Progenitor cell of endocrine pancreas (in vitro differentiated cells): ENCODE data around the gene PKDCC. TPM values are rescaled to one million over a fixed set of nuclear protein-coding genes. Genes with fewer than 3 reads are reported as not detected.

Experiments
- DNase-seq: peaks from one replicate; pipeline ENCODE4 v3.0.0; 2021; ENCODE audit warnings: low spot score; ENCODE audit not compliant: unreplicated experiment
- H3K27ac Mint-ChIP-seq: 2 replicates; pipeline ENCODE4 v1.8.0; 2021; ENCODE audit warnings: mild to moderate bottlenecking, moderate library complexity, mixed read lengths
- H3K27me3 Mint-ChIP-seq: 2 replicates; pipeline ENCODE4 v1.8.0; 2021; ENCODE audit warnings: mixed read lengths
- H3K36me3 Mint-ChIP-seq: 2 replicates; pipeline ENCODE4 v1.8.0; 2022; ENCODE audit warnings: mixed read lengths; ENCODE audit not compliant: insufficient read depth
- H3K4me1 Mint-ChIP-seq: 2 replicates; pipeline ENCODE4 v1.8.0; 2021; ENCODE audit warnings: low read depth, mixed read lengths
- H3K4me3 Mint-ChIP-seq: 2 replicates; pipeline ENCODE4 v1.8.0; 2021; ENCODE audit warnings: low read depth, mild to moderate bottlenecking, moderate library complexity, mixed read lengths
- H3K9me3 Mint-ChIP-seq: 2 replicates; pipeline ENCODE4 v1.8.0; 2021; ENCODE audit warnings: low read depth, mixed read lengths
- total RNA-seq: library from RNA; stranded (reverse); gene quantifications from 2 replicates; pipeline ENCODE4 v1.2.1, GENCODE V29; 2021
- TF ChIP-seq, protein P1 (sequence below): fragments of 200-600 bp; sonication (generic); IDR thresholded peaks from one replicate; pipeline ENCODE4 v1.5.0; 2021; ENCODE audit warnings: antibody characterized with exemption, mild to moderate bottlenecking; ENCODE audit not compliant: unreplicated experiment

PKDCC gene
- total RNA-seq, 1 donor from 2014 or later = 335 TPM

- Mint-ChIP-seq H3K4me3 (no peak overlapping the region), H3K27me3 (no peaks in the 10 kb centered on the region), H3K4me1 (peaks cover 10% of the 10 kb centered on the region), H3K27ac (no peak overlapping the region), H3K9me3 (no peaks in the 10 kb centered on the region), H3K36me3 (no peaks in the 10 kb centered on the region)
- DNase-seq = no peak
- TF ChIP-seq, protein P1, sequence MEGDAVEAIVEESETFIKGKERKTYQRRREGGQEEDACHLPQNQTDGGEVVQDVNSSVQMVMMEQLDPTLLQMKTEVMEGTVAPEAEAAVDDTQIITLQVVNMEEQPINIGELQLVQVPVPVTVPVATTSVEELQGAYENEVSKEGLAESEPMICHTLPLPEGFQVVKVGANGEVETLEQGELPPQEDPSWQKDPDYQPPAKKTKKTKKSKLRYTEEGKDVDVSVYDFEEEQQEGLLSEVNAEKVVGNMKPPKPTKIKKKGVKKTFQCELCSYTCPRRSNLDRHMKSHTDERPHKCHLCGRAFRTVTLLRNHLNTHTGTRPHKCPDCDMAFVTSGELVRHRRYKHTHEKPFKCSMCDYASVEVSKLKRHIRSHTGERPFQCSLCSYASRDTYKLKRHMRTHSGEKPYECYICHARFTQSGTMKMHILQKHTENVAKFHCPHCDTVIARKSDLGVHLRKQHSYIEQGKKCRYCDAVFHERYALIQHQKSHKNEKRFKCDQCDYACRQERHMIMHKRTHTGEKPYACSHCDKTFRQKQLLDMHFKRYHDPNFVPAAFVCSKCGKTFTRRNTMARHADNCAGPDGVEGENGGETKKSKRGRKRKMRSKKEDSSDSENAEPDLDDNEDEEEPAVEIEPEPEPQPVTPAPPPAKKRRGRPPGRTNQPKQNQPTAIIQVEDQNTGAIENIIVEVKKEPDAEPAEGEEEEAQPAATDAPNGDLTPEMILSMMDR = no peak
Measured at GRCh38 chr2:42105330-42106256, 57.8 kb downstream of the PKDCC start.

DNA sequence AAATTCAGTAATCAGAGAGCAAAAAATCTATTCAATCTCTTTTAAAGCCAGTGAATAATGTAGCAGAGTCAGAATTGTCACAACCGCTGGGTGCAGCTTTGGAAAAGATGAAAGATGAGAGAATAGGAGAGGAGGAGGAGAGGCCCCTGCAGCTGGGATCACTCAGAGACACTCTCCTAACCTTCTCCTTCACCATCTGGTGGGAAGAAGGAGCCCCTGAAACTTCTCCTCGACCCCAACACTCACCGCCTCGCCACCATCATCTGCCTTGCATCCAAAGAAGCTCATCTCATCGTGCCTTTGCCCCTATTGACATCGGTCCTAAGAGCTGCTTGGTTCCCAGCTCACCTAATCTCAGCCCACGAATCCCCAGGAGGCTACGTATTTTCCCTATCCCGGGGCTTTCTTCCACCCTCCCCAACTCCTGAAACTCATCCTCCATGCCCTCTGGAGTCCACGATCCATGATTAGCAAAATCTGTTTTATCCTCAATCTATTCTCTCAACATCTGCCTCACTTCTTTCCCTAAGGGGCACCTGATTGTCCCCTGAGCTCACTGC lies 58.5 kb downstream of the PKDCC start:
- H3K9me3 Mint-ChIP-seq = no peaks in the 10 kb centered on the region
- H3K27ac Mint-ChIP-seq = no peak overlapping the region
- no peak for DNase-seq
- no peak overlapping the region for H3K4me3 Mint-ChIP-seq
- peaks cover 10% of the 10 kb centered on the region for H3K4me1 Mint-ChIP-seq
- TF ChIP-seq, protein P1 = no peak
- H3K27me3 Mint-ChIP-seq = no peaks in the 10 kb centered on the region
- H3K36me3 Mint-ChIP-seq = no peaks in the 10 kb centered on the region

GRCh38 chr2:42107249-42108042 lies 59.6 kb downstream of the PKDCC start:
- peaks cover 6% of the 10 kb centered on the region for H3K4me1 Mint-ChIP-seq
- TF ChIP-seq, protein P1 = no peak
- H3K27ac Mint-ChIP-seq = no peak overlapping the region
- no peaks in the 10 kb centered on the region for H3K9me3 Mint-ChIP-seq
- H3K4me3 Mint-ChIP-seq = no peak overlapping the region
- no peak for DNase-seq
- no peaks in the 10 kb centered on the region for H3K36me3 Mint-ChIP-seq
- no peaks in the 10 kb centered on the region for H3K27me3 Mint-ChIP-seq

Other genes starting within 250 kb of the PKDCC start
- 75.7 and 79.1 TPM in 2 replicates for gene EML4, start 121.3 kb downstream of the PKDCC start, total RNA-seq